ENCODE measurements around the gene TIMM50.

DNA sequence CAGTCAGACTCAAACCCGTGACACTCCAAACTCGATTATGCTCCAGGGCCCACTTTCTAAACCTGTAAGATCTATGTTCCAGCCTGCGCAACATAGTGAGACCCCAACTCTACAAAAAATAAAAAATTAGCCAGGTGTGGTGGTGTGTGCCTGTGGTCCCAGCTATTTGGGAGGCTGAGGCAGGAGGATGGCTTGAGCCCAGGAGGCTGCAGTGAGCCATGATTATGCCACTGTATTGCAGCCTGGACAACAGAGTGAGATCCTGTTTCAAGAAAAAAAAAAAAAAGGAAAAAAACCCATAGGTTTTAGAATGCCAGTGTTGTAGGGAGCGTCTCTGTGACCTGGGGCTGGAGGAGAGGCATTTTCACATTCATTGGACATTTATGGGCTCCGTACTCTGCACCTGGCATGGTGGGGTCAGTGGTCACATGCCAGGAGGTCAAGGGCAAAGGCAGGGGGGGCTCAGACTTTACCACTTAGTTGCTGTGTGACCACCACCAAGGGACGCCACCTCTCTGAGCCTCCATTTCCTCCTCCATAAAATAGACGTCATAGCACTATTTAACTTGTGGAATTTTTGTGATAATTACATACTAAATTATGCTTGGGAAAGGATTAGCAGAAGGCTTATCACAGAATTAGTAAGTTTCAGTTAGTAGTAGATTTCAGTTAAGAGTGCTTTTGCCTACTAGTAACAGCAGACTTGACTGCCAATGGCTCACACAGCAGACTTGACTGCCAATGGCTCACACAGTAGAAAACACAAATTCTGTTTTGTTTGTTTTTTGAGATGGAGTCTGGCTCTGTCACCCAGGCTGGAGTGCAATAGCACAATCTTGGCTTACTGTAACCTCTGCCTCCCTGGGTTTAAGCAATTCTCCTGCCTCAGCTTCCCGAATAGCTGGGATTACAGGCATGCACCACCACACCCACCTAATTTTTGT lies 40.2 kb downstream of the TIMM50 start:
- no peak for TF ChIP-seq CTCF (IDR thresholded peaks at IDR 0.05)
- no peak for TF ChIP-seq POLR2A (IDR thresholded peaks at IDR 0.05)

Measured in body of pancreas (tissue), 4 donors.